Neural cell (in vitro differentiated cells): ENCODE data around the gene FAM111B. TPM values are rescaled to one million over a fixed set of nuclear protein-coding genes. Genes with fewer than 3 reads are reported as not detected.
A peak's percentile ranks its signal among the peaks of the same experiment; 100 is the strongest.
"Not testable (repeated sequence)": the region's sequence is repeated elsewhere in the genome, so short reads cannot be mapped to it uniquely, and the experiment has no call there.

Source experiments
- H2AFZ ChIP-seq: fragments of 200-600, 300-800 bp; sonication (generic), shearing (Covaris generic); 2 replicates; pipeline ENCODE4 v1.6.0; 2014; ENCODE audit warnings: low read depth, mild to moderate bottlenecking, antibody characterized with exemption, low read length, moderate library complexity
- H3F3A ChIP-seq: fragments of 200-600 bp; shearing (Covaris generic); 2 replicates; pipeline ENCODE4 v1.6.1; 2016; ENCODE audit warnings: mild to moderate bottlenecking, moderate library complexity, mixed read lengths, antibody characterized with exemption, low read length; ENCODE audit not compliant: insufficient read depth, poor library complexity, severe bottlenecking
- H3K27ac ChIP-seq: fragments of 200-600, 300-800 bp; sonication (generic), shearing (Covaris generic); 2 replicates; pipeline ENCODE4 v1.5.1; 2014; ENCODE audit warnings: mild to moderate bottlenecking, low read length, moderate library complexity
- H3K27me3 ChIP-seq: fragments of 300-800, 200-600 bp; sonication (generic), shearing (Covaris generic); 2 replicates; pipeline ENCODE4 v1.6.0; 2014; ENCODE audit warnings: mild to moderate bottlenecking, low read depth, low read length, moderate library complexity; ENCODE audit not compliant: insufficient read depth
- H3K36me3 ChIP-seq: fragments of 300-800, 200-600 bp; sonication (generic), shearing (Covaris generic); 2 replicates; pipeline ENCODE4 v1.5.1; 2014; ENCODE audit warnings: mild to moderate bottlenecking, antibody characterized with exemption, low read length, moderate library complexity; ENCODE audit not compliant: insufficient read depth
- H3K4me2 ChIP-seq: fragments of 300-800, 200-600 bp; sonication (generic), shearing (Covaris generic); 2 replicates; pipeline ENCODE4 v1.6.0; 2014; ENCODE audit warnings: mild to moderate bottlenecking, low read length
- H3K4me3 ChIP-seq: fragments of 300-800, 200-600 bp; sonication (generic), shearing (Covaris generic); 2 replicates; pipeline ENCODE4 v1.5.1; 2014; ENCODE audit warnings: mild to moderate bottlenecking, low read length, moderate library complexity
- H3K79me2 ChIP-seq: fragments of 200-600 bp; shearing (Covaris generic); replicated peaks from 2 replicates; pipeline ENCODE4 v1.6.0; 2014; ENCODE audit warnings: mild to moderate bottlenecking, low read length, moderate library complexity; ENCODE audit not compliant: insufficient read depth
- H3K9ac ChIP-seq: fragments of 300-800, 200-600 bp; sonication (generic), shearing (Covaris generic); 2 replicates; pipeline ENCODE4 v1.6.1; 2016; ENCODE audit warnings: mild to moderate bottlenecking, low read length, mixed read lengths
- H3K9me2 ChIP-seq: fragments of 200-600 bp; shearing (Covaris generic); 2 replicates; pipeline ENCODE4 v1.6.1; 2016; ENCODE audit warnings: mild to moderate bottlenecking, low read length, mixed read lengths; ENCODE audit not compliant: insufficient read depth
- H3K9me3 ChIP-seq: fragments of 200-600, 300-800 bp; sonication (generic), shearing (Covaris generic); 2 replicates; pipeline ENCODE4 v1.6.1; 2016; ENCODE audit warnings: mild to moderate bottlenecking, mixed run types, low read length, moderate library complexity, mixed read lengths
- H4K20me1 ChIP-seq: fragments of 200-600 bp; shearing (Covaris generic); 2 replicates; pipeline ENCODE4 v1.6.1; 2016; ENCODE audit warnings: mild to moderate bottlenecking, mixed run types; ENCODE audit not compliant: insufficient read depth
- EP300 ChIP-seq: fragments of 450-650 bp; conservative IDR thresholded peaks from 2 replicates; pipeline ENCODE4 v1.6.1; 2014; ENCODE audit warnings: antibody characterized with exemption, mild to moderate bottlenecking, moderate library complexity; ENCODE audit not compliant: poor library complexity, severe bottlenecking
- EZH2 ChIP-seq: fragments of 200-600, 300-800 bp; shearing (Covaris generic), sonication (generic); IDR thresholded peaks from 2 replicates; pipeline ENCODE4 v1.6.1; 2014; ENCODE audit warnings: antibody characterized with exemption, low read length, borderline replicate concordance, mild to moderate bottlenecking; ENCODE audit not compliant: insufficient read depth, poor library complexity, severe bottlenecking
- MXI1 ChIP-seq: fragments of 450-650 bp; conservative IDR thresholded peaks from 2 replicates; pipeline ENCODE4 v1.6.1; 2014; ENCODE audit warnings: antibody characterized with exemption, mild to moderate bottlenecking; ENCODE audit not compliant: poor library complexity, severe bottlenecking
- POLR2AphosphoS5 ChIP-seq: IDR thresholded peaks from 2 replicates; pipeline ENCODE4 v1.6.1; 2012
- RAD21 ChIP-seq: fragments of 450-650 bp; conservative IDR thresholded peaks from 2 replicates; pipeline ENCODE4 v1.6.1; 2014; ENCODE audit warnings: antibody characterized with exemption, mild to moderate bottlenecking, moderate library complexity
- SMC3 ChIP-seq: fragments of 450-650 bp; conservative IDR thresholded peaks from 2 replicates; pipeline ENCODE4 v1.6.1; 2014; ENCODE audit warnings: antibody characterized with exemption, mild to moderate bottlenecking, moderate library complexity; ENCODE audit not compliant: poor library complexity
- TAF1 ChIP-seq: IDR thresholded peaks from 2 replicates; pipeline ENCODE4 v1.6.1; 2012; ENCODE audit warnings: low read depth
- polyA plus RNA-seq: library from polyadenylated mRNA; depleted of rRNA; stranded (reverse); fragments of >200 nt; gene quantifications from 2 replicates; pipeline ENCODE4 v1.2.3, GENCODE V29; 2014
- TF ChIP-seq, protein P1 (sequence below): IDR thresholded peaks from 2 replicates; pipeline ENCODE4 v1.6.1; 2012; ENCODE audit warnings: borderline replicate concordance
- TF ChIP-seq, protein P2 (sequence below): fragments of 450-650 bp; IDR thresholded peaks from 2 replicates; pipeline ENCODE4 v1.5.1; 2014; ENCODE audit warnings: antibody characterized with exemption, mild to moderate bottlenecking, moderate library complexity; ENCODE audit not compliant: poor library complexity, severe bottlenecking

FAM111B gene
- polyA plus RNA-seq, 1 donor from 2014 or later, result 1.2 TPM

DNA sequence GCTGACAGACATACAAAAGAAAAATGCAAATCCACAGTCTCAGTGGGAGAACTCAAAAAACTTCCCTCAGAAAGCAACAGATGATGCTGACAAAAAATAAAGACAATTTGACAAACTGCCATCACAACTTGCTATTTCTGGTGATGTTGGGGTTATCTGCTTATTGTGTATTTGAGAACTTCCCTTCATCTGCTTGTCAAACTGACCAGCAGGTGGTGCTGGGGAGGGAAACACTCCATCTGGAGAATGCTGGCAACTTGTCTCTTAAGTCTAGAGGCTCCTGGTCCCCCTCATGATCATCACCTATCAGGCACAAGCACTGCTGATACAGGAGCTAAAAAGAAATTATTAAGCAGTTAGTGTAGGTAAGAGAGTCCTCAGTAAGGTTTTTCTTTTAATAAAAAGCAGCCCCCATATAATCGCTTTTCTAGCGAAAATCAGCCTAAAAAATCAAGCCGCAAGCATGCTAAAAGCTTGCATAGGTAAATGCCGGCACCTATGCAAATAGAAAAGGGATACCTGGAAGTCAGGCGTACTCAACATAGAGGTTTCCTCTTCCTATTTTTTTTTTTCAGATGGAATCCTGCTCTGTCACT lies 9.8 kb upstream of the FAM111B start:
- no peaks in the 10 kb centered on the region for H3K27me3 ChIP-seq
- H3K27ac ChIP-seq, result no peak overlapping the region
- H3K4me3 ChIP-seq, result no peak overlapping the region
- H3K9me3 ChIP-seq, result no peaks in the 10 kb centered on the region
- no peaks in the 10 kb centered on the region for H3K79me2 ChIP-seq
- no peak overlapping the region for H2AFZ ChIP-seq
- no peaks in the 10 kb centered on the region for H3K36me3 ChIP-seq
- H3F3A ChIP-seq, result no peaks in the 10 kb centered on the region
- H4K20me1 ChIP-seq, result no peaks in the 10 kb centered on the region
- no peak overlapping the region for H3K4me2 ChIP-seq
- H3K9me2 ChIP-seq, result no peaks in the 10 kb centered on the region
- no peak overlapping the region for H3K9ac ChIP-seq
- TF ChIP-seq SMC3 (no peak), EP300 (no peak), TAF1 (no peak), MXI1 (no peak), RAD21 (no peak), POLR2AphosphoS5 (no peak), EZH2 (no peak)
- TF ChIP-seq, protein P1, sequence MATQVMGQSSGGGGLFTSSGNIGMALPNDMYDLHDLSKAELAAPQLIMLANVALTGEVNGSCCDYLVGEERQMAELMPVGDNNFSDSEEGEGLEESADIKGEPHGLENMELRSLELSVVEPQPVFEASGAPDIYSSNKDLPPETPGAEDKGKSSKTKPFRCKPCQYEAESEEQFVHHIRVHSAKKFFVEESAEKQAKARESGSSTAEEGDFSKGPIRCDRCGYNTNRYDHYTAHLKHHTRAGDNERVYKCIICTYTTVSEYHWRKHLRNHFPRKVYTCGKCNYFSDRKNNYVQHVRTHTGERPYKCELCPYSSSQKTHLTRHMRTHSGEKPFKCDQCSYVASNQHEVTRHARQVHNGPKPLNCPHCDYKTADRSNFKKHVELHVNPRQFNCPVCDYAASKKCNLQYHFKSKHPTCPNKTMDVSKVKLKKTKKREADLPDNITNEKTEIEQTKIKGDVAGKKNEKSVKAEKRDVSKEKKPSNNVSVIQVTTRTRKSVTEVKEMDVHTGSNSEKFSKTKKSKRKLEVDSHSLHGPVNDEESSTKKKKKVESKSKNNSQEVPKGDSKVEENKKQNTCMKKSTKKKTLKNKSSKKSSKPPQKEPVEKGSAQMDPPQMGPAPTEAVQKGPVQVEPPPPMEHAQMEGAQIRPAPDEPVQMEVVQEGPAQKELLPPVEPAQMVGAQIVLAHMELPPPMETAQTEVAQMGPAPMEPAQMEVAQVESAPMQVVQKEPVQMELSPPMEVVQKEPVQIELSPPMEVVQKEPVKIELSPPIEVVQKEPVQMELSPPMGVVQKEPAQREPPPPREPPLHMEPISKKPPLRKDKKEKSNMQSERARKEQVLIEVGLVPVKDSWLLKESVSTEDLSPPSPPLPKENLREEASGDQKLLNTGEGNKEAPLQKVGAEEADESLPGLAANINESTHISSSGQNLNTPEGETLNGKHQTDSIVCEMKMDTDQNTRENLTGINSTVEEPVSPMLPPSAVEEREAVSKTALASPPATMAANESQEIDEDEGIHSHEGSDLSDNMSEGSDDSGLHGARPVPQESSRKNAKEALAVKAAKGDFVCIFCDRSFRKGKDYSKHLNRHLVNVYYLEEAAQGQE, result no peak
- TF ChIP-seq, protein P2, sequence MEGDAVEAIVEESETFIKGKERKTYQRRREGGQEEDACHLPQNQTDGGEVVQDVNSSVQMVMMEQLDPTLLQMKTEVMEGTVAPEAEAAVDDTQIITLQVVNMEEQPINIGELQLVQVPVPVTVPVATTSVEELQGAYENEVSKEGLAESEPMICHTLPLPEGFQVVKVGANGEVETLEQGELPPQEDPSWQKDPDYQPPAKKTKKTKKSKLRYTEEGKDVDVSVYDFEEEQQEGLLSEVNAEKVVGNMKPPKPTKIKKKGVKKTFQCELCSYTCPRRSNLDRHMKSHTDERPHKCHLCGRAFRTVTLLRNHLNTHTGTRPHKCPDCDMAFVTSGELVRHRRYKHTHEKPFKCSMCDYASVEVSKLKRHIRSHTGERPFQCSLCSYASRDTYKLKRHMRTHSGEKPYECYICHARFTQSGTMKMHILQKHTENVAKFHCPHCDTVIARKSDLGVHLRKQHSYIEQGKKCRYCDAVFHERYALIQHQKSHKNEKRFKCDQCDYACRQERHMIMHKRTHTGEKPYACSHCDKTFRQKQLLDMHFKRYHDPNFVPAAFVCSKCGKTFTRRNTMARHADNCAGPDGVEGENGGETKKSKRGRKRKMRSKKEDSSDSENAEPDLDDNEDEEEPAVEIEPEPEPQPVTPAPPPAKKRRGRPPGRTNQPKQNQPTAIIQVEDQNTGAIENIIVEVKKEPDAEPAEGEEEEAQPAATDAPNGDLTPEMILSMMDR, result no peak

DNA sequence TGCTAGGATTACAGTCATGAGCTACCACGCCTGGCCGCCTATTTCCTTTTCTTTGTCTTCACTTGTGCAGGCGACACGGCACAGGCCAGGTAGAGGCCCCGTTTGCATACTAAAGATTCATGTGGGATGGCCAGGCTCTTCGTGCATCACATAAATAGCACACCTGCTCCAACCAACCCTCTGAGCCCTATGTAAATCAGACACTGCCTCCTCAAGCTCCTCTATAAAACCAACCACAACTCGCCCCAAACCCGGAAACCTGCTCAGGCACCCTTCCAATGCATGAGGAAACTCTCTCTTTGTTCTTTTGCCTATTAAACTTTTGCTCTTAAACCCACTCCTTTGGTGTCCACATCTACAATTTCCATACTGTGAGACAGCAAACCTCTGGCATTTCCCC lies 9.1 kb upstream of the FAM111B start:
- not testable (repeated sequence) for H3K9me3 ChIP-seq, H3K4me2 ChIP-seq, H3K27ac ChIP-seq, H3K4me3 ChIP-seq, H3K79me2 ChIP-seq, H3K27me3 ChIP-seq, H4K20me1 ChIP-seq, H2AFZ ChIP-seq, H3K9me2 ChIP-seq, H3K9ac ChIP-seq, H3K36me3 ChIP-seq, H3F3A ChIP-seq

DNA sequence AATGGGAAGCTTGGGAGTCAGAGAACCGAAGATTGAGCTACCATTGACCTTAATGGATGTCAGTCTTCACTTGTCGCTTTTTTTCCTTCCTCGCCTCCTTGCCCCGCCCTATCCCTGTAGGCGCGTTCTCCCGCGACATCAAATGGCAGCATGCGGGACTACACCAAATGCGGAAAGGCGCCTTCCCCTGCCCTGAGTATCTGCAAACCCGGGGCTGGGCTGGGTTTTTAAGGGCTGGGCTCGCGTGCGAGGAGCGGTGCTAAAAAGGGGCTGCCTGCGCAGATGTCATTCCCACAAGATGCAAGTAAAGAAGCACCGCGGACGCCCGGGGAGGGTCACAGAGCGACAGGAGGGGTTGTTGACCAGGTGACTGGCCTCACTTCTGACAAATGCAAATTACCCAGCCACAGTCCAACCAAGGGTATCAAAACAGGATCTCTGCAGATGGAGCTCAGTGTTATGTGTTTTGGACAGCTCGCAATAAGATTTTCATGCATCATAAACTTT lies 4.7 kb upstream of the FAM111B start:
- Histone ChIP-seq H4K20me1 (no peaks in the 10 kb centered on the region), H3K79me2 (no peaks in the 10 kb centered on the region), H3K27ac (no peak overlapping the region), H3F3A (no peaks in the 10 kb centered on the region), H3K9me3 (no peaks in the 10 kb centered on the region), H3K4me3 (peak overlapping the region; percentile 38), H3K36me3 (no peaks in the 10 kb centered on the region), H3K9ac (no peak overlapping the region), H3K27me3 (no peaks in the 10 kb centered on the region), H2AFZ (no peak overlapping the region), H3K4me2 (no peak overlapping the region), H3K9me2 (no peaks in the 10 kb centered on the region)
- TF ChIP-seq, protein P2, result peak; percentile 47
- TF ChIP-seq SMC3, result no peak

DNA sequence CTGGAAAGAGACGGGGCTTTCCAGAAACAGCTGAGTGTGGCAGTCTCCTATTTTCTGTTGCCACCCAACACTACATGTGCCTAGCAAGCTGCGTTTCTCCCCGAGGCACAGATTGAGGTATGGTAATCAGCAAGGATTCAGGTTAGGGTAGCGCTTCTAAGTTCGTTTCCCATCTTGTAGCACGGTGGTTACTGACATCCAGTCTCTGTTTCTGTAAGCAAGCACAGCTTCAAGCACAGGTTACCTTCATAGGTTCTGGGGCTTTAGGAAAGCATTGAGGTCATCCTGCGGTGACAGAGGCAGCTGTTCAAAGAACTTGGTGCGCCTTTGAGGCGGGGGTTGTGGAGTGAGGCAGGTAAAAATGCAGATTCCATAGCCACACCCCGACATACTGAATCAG lies 684 bp downstream of the FAM111B start:
- H3K4me2 ChIP-seq, H3F3A ChIP-seq, H3K9me3 ChIP-seq, H3K27me3 ChIP-seq, H4K20me1 ChIP-seq, H3K4me3 ChIP-seq, H3K79me2 ChIP-seq, H2AFZ ChIP-seq, H3K27ac ChIP-seq, H3K9ac ChIP-seq, H3K36me3 ChIP-seq, H3K9me2 ChIP-seq: not testable (repeated sequence)
